GM21360 (cell line): Measurements from ENCODE around the gene PLP1.
"Not testable (repeated sequence)": the region's sequence is repeated elsewhere in the genome, so short reads cannot be mapped to it uniquely, and the experiment has no call there.

Source experiments
- ATAC-seq: cut with Tn5 transposase; IDR thresholded peaks from one replicate; pipeline ENCODE4 v1.9.1; 2021; ENCODE audit warnings: mild to moderate bottlenecking, moderate library complexity; ENCODE audit not compliant: unreplicated experiment

Gene PLP1

GRCh38 chrX:103780336-103781061 is 3.9 kb downstream of the PLP1 start:
- no peak for ATAC-seq

GRCh38 chrX:103781062-103781402 is 4.4 kb downstream of the PLP1 start:
- no peak for ATAC-seq

DNA sequence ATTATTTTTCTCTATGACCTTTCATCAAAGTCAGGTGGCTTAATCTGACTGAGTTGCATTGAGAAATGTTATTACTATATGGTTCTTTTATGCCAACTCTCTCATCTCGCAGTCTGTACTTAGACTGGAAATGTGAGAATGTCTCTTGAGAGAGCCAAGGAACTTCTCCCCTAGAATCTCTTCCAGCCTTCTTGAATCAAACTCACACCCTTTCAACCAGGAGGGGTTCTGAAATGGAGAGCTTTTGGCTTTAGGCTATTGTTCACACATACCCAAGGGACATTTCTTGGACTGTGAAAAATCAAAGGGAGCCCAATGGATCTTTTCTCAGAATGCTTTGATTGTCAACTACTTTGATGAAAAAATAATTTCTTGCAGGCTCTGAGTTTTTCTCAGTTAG is 5.1 kb downstream of the PLP1 start:
- no peak for ATAC-seq

- no peak for ATAC-seq
These were observed 6.0 kb downstream of the PLP1 start for GRCh38 chrX:103782640-103783039.

GRCh38 chrX:103783196-103783595 is 6.6 kb downstream of the PLP1 start:
- no peak for ATAC-seq

- ATAC-seq: no peak
These were observed 7.3 kb downstream of the PLP1 start for GRCh38 chrX:103783971-103784370.

DNA sequence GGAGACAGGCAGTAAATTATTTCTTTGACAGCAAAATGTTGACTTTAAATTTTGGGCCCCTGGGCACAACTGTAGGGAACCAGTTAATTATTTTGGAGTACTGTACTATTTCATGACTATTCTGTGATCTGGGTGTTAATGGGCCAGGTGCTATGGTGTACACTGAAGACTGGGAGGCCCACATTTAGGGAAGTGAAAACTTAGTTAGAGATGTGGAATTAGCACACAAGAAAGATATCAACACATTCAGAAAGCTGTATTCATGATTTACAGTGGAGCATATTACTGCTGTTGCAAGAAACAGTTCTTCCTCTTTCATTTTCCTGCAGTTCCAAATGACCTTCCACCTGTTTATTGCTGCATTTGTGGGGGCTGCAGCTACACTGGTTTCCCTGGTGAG is 12.4 kb downstream of the PLP1 start:
- ATAC-seq: peak; percentile 89

DNA sequence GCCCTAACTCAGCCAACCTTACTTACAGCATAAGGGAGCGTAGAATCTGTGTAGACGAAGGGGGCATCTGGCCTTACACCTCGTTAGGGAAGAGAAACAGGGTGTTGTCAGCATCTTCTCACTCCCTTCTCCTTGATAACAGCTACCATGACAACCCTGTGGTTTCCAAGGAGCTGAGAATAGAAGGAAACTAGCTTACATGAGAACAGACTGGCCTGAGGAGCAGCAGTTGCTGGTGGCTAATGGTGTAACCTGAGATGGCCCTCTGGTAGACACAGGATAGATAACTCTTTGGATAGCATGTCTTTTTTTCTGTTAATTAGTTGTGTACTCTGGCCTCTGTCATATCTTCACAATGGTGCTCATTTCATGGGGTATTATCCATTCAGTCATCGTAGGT is 14.6 kb downstream of the PLP1 start:
- no peak for ATAC-seq

- ATAC-seq: no peak
These were observed 15.3 kb downstream of the PLP1 start for GRCh38 chrX:103791826-103792485.

GRCh38 chrX:103792916-103793544 is 16.4 kb downstream of the PLP1 start:
- no peak for ATAC-seq

GRCh38 chrX:103793545-103793940 is 16.9 kb downstream of the PLP1 start:
- ATAC-seq: no peak

DNA sequence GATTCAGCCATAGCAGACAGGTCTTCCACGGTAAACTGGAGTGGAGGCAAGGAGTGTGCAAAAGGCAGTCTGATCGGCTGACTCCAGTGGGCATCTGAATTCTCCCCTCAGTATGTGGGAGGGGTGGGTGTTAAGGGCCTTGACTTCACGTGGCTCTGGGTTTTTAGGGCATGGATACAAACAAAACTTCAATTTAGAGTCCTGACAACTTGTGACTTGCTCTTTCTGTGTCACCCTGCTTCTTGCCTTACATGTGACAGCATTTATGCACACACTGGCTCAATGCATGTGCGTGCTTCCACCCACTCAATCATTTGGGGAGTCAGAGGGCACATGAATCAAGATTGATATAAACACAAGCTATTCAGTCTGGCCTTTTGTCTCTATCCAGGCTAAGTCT is 17.5 kb downstream of the PLP1 start:
- ATAC-seq: no peak

DNA sequence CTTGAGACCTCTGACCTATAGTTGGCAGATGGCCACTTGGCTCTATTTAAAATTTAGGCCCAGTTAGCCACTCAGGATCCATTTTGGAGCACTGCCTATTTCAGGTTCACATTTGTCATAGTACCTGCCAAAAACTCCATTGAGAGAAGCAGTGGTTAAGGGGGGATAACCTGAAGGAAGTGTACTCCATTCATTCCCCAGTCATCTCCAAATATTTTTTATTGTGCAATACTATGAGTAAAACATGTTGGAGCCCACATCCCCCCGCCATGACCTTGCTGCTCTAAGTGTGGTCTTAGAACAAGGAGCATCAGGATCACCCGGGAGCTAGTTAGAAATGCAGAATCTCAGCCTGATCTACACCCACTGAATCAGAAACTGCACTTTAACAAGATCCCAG is 21.1 kb downstream of the PLP1 start:
- ATAC-seq: no peak

GRCh38 chrX:103800318-103800717 is 23.7 kb downstream of the PLP1 start:
- ATAC-seq: no peak

- no peak for ATAC-seq
These were observed 29.2 kb downstream of the PLP1 start for GRCh38 chrX:103805860-103806259.

GRCh38 chrX:103806862-103807474 is 30.3 kb downstream of the PLP1 start:
- ATAC-seq: no peak

- ATAC-seq: no peak
These were observed 35.2 kb downstream of the PLP1 start for GRCh38 chrX:103811858-103812257.

GRCh38 chrX:103817101-103817500 is 40.5 kb downstream of the PLP1 start:
- not testable (repeated sequence) for ATAC-seq

- peak; percentile 57 for ATAC-seq
These were observed 40.9 kb downstream of the PLP1 start for GRCh38 chrX:103817502-103817901.

DNA sequence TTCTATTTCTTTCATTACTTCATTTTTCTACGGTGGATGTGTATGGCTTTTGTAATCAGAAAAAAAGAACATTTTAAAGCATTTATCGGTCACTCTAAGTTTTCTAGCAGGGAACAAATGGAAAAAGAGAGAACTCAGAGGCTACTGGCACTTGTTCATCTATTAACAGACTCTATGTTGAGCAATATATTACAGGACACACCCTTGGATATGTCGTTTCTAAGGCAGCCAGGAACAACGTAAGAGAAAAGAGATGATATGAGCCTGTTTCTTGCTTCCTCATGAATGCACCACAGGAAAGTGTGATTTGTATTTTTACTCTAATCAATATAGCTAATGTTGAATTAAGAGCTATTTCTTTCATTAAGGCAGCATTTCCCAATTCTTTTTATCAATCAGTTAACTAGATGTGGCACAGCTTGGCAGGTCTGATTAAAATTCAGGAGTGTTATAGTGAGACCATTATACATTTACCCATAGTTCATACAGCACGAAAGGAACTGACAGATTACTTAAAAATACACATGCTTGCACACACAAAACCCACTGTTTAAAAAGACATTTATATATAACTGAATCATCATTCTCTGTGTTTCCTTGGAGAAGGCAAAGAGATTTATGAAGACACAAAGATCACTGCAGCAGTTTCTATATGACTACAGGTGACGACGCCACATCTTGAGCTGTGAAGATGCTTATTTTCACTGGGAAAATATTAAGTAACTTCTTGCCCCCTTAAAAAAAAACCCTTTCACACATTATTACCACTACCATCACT is 42.4 kb downstream of the PLP1 start:
- ATAC-seq: no peak

DNA sequence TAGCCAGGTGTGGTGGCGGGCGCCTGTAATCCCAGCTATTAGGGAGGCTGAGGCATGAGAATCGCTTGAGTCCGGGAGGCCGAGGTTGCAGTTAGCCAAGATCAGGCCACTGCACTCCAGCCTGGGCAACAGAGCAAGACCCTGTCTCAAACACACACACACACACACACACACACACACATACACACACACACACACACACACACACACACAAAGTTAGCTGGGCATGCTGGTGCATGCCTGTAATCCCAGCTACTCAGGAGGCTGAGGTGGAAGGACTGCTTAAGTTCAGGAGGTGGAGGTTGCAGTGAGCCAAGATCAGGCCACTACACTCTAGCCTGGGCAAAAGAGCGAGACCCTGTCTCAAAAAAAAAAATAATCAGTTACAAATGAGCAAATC is 44.2 kb downstream of the PLP1 start:
- not testable (repeated sequence) for ATAC-seq
